Stimulated activated effector memory CD8-positive, alpha-beta T cell treated with anti-CD3 and anti-CD28 coated beads, Interleukin-12 subunit alpha, Interleukin-12 subunit beta, amount 100 ng/mL, for 72 hours (primary cell): ENCODE data around the gene CLCF1.
"Not testable (repeated sequence)": the region's sequence is repeated elsewhere in the genome, so short reads cannot be mapped to it uniquely, and the experiment has no call there.

Experiments used
- ATAC-seq: fragments of 150-1000 bp; cut with Tn5 transposase; 2 replicates; pipeline ENCODE4 v1.10.0; 2021
- DNase-seq, 2 donors: peaks; one replicate each; pipeline ENCODE4 v3.0.0; 2021 to 2022; ENCODE audit warnings: low spot score in 2 of 2
- H3K27ac Mint-ChIP-seq: one replicate; pipeline ENCODE4 v1.8.0; 2022; ENCODE audit warnings: mild to moderate bottlenecking, mixed read lengths
- H3K36me3 Mint-ChIP-seq: one replicate; pipeline ENCODE4 v1.8.0; 2022; ENCODE audit warnings: mild to moderate bottlenecking, mixed read lengths
- H3K4me1 Mint-ChIP-seq: one replicate; pipeline ENCODE4 v1.8.0; 2022; ENCODE audit warnings: mixed read lengths
- H3K4me3 Mint-ChIP-seq: one replicate; pipeline ENCODE4 v1.8.0; 2022; ENCODE audit warnings: mild to moderate bottlenecking, mixed read lengths
- H3K9me3 Mint-ChIP-seq: one replicate; pipeline ENCODE4 v1.8.0; 2022; ENCODE audit warnings: mixed read lengths

The CLCF1 gene

DNA sequence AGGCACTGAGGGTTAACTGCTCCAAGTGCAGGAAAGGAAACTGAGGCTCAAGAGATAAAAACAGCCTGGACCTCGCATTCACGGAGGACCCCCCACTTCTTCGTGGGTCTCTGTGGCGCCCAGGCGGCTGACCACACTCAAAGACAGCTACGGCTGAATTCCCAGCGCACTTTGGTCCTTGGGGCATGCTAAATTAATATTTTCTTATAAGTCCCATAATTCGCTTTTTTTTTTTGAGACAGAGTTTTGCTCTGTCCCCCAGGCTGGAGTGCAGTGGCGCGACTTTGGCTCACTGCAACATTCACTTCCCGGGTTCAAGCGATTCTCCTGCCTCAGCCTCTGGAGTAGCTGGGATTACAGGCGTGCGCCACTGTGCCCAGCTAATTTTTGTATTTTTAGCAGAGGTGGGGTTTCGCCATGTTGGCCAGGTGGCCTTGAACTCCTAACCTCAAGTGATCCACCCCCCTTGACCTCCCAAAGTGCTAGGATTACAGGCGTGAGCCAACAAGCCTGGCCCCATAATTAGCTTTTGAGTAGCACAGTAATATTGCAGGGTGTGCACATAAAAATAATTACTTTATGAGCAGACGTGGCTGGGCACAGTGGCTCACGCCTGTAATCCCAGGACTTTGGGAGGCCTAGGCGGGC is 28.9 kb upstream of the CLCF1 start:
- DNase-seq, ATAC-seq, H3K9me3 Mint-ChIP-seq: not testable (repeated sequence)
- H3K4me1 Mint-ChIP-seq: peaks cover 66% of the 10 kb centered on the region
- H3K4me3 Mint-ChIP-seq: peak overlapping the region; percentile 86
- H3K27ac Mint-ChIP-seq: peak overlapping the region; percentile 85
- peaks cover 73% of the 10 kb centered on the region for H3K36me3 Mint-ChIP-seq

DNA sequence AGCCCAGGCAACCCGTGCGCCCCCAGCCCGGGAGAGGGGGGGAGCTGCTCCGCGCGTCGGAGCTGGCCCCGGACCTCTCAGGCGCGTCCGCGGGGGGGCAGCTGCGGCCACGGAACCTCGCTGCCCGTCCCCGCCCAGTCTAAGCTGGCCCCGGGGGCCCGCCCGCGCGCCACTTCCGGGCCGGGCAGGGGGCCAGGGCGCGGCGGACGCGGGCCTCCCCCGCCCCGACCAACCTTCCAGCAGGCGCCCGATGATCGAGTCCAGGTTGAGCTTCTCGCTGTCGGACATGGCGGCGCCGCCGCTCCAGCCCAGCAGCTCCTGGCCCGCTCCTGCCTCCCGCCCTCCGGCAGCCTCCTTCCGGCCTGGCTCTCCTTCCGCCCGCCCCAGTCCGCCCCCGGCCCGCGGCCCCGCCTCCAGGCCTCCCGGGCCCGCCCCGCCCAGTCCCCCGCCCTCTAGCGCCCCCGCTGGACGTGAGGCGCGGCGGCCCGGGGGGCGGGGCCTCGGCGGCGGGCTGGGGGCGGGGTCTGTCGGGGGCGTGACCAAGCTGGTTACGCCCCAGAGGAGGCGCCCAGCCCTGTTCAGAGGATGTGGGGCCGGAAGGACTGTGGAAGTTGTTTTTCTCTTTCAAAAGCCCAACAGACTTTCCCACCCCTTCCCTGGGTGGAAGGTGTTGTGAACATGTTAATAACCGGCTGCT is 28.2 kb upstream of the CLCF1 start, which contains the start of gene PPP1CA:
Gene PPP1CA (minus strand): TSS at position 364 of the 697 bp plus-strand sequence. CDS start 76 bp downstream, at position 288.
- peak; percentile 92 to 98 for DNase-seq
- ATAC-seq: peak; percentile 81
- H3K4me3 Mint-ChIP-seq: peak within 1 kb of the TSS; percentile 86
- H3K9me3 Mint-ChIP-seq: no peaks in the 10 kb centered on the region
- H3K4me1 Mint-ChIP-seq: peaks cover 66% of the 10 kb centered on the region
- peaks cover 73% of the 10 kb centered on the region for H3K36me3 Mint-ChIP-seq
- peak within 1 kb of the TSS; percentile 85 for H3K27ac Mint-ChIP-seq

DNA sequence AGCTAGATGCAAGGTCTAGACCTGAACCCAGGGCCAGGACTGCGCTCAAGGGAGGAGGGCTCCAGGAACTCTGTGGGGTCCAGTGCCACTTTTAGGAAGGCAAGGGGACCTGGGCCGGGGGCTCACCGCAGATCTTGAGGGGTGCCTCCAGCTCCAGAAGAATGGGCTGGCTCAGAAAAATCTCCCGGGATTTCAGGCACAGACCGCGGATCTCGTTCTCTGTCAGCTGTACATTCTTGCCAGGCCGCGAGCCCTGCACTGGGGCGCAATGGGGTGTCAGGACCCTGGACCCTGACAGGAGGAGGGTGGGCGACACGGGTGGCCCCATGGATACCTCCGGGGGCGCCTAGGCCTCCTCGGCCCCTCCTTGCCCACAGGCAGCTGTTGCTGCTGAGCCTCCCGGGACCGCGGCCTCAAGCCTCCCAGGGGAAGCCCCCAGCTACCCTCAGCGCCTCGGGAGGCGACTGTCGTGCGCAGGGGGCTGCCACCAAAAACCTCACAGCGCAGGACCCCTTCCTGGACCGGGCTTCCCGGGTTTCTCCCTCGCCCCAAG is 27.6 kb upstream of the CLCF1 start:
- peak overlapping the region; percentile 64 for H3K27ac Mint-ChIP-seq

DNA sequence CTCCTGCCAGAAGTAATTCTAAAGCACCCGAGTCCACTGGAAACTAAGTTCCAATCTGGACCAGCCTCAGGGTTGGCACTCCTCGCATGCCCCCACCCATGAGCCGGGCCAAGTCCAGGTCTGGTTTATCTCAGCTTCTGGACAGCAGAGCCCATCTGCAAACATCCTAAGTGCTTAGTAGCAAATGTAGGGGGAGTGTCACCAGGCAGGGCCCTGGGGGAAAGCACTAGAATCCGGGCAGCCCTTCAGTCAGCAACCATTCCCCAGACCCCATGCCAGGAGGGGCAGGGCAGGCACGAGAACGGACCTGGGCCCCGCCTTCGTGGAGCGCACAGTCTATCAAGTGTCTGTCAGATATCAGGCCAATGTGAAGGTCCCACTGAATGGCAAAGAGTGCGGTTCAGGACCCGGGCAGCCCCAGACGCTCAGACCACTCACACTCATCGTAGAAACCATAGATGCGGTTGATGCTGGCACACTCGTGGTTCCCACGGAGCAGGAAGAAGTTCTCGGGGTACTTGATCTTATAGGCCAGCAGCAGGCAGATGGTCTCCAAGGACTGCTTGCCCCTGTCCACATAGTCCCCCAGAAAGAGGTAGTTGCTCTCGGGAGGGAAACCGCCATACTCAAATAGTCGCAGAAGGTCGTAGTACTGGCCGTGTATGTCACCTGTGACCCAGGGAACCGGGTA is 27.0 kb upstream of the CLCF1 start:
- Mint-ChIP-seq H3K4me3 (peak overlapping the region; percentile 86), H3K4me1 (peaks cover 61% of the 10 kb centered on the region), H3K36me3 (peaks cover 69% of the 10 kb centered on the region), H3K27ac (peak overlapping the region; percentile 64), H3K9me3 (no peaks in the 10 kb centered on the region)
- ATAC-seq (no peak), DNase-seq (no peak)

More for the DNA sequence above, 27.6 kb upstream of the CLCF1 start:
- peak; percentile 11 for ATAC-seq
- H3K4me1 Mint-ChIP-seq: peaks cover 66% of the 10 kb centered on the region
- DNase-seq: no peak
- no peaks in the 10 kb centered on the region for H3K9me3 Mint-ChIP-seq
- peak overlapping the region; percentile 86 for H3K4me3 Mint-ChIP-seq
- peaks cover 73% of the 10 kb centered on the region for H3K36me3 Mint-ChIP-seq

DNA sequence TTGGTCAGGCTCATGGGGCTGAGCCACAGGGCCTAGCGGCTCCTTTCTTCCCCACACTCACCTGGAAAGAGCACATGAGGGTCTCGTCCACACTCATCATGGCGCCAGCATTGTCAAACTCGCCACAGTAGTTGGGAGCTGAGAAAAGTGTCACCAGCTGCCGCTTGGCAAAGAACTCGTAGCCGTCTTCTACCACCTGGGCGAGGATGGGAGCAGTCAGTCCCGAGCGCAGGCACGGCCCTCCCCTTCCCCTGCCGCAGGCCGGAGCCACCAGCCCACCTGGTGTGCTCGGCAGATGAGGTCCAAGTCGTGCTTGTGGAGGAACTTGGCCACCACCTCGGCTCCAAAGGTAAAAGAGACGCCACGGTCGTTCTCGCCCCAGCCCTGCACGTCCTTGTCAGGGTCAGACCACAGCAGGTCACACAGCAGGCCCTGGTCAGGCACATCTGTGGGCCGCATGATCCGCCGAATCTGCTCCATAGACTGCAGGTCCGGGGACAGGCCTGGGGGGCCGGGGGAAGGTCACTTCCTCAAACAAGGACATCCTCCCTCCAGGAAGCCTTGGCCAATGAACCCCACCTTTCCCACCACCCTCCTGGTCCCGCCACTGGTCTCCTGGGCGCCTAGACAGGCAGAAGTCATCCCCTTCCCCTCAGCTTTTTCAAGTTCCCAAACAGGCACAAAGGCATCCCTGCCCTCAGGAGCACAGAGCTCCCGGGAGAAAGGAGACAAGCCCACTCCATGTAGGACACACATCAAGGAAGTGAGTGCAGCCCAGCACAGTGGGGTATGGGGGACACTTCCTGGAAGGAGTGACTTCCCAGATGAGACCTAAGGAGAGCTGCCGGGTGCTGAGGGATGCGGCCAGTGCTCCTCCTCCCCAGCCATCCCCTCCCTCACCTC is 25.5 kb upstream of the CLCF1 start:
- peaks cover 72% of the 10 kb centered on the region for H3K36me3 Mint-ChIP-seq

DNA sequence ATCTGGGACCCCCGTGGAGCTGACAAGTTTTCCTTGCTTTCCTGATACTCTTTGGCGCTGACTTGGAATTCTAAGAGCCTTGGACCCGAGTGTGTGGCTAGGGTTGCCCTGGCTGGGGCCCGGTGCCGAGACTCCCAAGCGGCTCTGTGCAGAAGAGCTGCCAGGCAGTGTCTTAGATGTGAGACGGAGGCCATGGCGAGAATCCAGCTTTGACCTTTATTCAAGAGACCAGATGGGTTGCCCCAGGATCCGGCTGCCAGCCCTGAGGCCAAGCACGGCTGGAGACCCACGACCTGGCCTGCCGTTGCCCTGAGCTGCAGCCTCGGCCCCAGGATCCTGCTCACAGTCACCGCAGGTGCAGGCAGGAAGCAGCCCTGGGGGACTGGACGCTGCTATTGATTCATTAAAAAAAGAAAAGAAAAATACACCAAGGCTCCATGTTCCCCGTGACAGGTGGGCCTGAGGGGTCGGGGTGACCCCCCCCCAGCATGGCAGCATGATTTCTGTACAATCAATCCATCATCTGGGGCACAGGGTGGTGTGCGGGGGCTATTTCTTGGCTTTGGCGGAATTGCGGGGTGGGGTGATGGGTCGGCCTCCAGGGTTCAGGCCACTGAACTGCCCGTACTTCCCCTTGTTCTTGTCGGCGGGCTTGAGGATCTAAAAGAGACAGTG is 24.7 kb upstream of the CLCF1 start:
- ATAC-seq: no peak
- DNase-seq: no peak
- peak overlapping the region; percentile 7 for H3K4me3 Mint-ChIP-seq
- peaks cover 54% of the 10 kb centered on the region for H3K4me1 Mint-ChIP-seq
- no peaks in the 10 kb centered on the region for H3K9me3 Mint-ChIP-seq
- H3K27ac Mint-ChIP-seq: peak overlapping the region; percentile 90
- H3K36me3 Mint-ChIP-seq: peaks cover 74% of the 10 kb centered on the region

More for the DNA sequence above, 25.5 kb upstream of the CLCF1 start:
- no peak for ATAC-seq
- DNase-seq: no peak
- peak overlapping the region; percentile 86 for H3K4me3 Mint-ChIP-seq
- H3K4me1 Mint-ChIP-seq: peaks cover 53% of the 10 kb centered on the region
- peak overlapping the region; percentile 90 for H3K27ac Mint-ChIP-seq
- no peaks in the 10 kb centered on the region for H3K9me3 Mint-ChIP-seq

DNA sequence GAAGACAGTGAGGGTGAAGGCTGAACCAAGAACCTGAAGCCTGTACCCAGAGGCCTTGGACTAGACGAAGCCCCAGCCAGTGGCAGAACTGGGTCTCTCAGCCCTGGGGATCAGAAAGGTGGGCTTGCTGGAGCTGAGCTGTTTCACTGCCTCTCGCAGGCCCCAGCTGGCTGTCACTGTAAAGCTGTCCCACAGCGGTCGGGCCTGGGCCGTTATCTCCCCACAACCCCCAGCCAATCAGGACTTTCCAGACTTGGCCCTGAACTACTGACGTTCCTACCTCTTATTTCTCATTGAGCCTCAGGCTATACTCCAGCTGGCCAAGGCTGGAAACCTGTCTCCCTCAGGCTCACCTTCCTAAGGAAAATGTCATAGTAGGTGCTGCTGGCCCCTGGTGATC is 24.1 kb upstream of the CLCF1 start:
- no peak for ATAC-seq
- no peaks in the 10 kb centered on the region for H3K9me3 Mint-ChIP-seq
- no peak for DNase-seq
- peak overlapping the region; percentile 90 for H3K27ac Mint-ChIP-seq
- no peak overlapping the region for H3K4me3 Mint-ChIP-seq
- H3K4me1 Mint-ChIP-seq: peaks cover 60% of the 10 kb centered on the region
- peaks cover 74% of the 10 kb centered on the region for H3K36me3 Mint-ChIP-seq

DNA sequence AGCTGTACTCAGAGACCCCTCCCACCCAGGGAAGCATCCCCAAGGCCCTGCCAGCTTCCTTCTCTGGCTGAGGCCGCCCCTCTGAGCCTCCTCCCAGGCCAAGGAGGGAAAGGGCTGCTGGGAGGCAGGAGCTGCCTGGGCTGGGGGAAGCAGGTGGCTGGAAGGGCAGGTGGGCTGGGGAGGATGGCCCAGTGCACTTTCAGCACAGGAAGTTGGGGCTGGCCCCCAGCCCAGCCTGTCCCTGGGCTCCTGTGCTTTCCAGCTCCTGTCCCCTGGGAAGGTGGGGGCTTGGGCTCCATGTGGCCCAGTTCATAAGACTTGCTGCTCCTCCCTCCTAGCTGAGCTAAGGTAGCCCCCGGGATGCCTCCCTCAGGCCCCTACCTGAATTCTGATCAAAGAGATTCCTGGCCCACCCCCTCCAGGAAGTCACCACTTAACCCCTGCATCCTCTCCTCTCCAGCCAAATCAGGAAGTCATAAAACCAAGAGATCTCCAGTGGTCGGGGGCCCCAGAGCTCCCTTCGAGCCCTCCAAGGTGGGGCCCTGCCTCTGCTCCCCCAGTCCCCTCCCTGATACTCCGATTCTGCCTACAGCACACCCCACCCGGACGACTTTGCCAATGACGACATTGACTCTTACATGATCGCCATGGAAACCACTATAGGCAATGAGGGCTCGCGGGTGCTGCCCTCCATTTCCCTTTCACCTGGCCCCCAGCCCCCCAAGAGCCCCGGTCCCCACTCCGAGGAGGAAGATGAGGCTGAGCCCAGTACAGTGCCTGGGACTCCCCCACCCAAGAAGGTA is 23.4 kb upstream of the CLCF1 start:
- Mint-ChIP-seq H3K4me3 (no peak overlapping the region), H3K36me3 (peaks cover 74% of the 10 kb centered on the region), H3K9me3 (no peaks in the 10 kb centered on the region), H3K27ac (peak overlapping the region; percentile 90), H3K4me1 (peaks cover 66% of the 10 kb centered on the region)
- no peak for ATAC-seq
- DNase-seq: no peak

DNA sequence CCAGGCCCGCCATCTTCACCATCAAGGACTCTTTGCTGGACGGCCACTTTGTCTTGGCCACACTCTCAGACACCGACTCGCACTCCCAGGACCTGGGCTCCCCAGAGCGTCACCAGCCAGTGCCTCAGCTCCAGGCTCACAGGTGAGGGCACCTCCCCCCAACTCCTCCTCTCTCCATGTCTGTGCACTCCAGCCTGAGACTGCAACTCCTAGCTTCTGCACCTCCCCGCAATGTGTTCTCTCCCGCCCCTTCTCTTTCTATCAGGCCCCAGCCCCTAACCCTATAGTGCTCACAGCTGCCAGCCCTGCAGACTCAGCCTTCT is 22.8 kb upstream of the CLCF1 start:
- ATAC-seq (no peak), DNase-seq (no peak)
- H3K4me1 Mint-ChIP-seq: peaks cover 66% of the 10 kb centered on the region
- H3K36me3 Mint-ChIP-seq: peaks cover 74% of the 10 kb centered on the region
- H3K9me3 Mint-ChIP-seq: no peaks in the 10 kb centered on the region
- H3K27ac Mint-ChIP-seq: peak overlapping the region; percentile 90
- no peak overlapping the region for H3K4me3 Mint-ChIP-seq

DNA sequence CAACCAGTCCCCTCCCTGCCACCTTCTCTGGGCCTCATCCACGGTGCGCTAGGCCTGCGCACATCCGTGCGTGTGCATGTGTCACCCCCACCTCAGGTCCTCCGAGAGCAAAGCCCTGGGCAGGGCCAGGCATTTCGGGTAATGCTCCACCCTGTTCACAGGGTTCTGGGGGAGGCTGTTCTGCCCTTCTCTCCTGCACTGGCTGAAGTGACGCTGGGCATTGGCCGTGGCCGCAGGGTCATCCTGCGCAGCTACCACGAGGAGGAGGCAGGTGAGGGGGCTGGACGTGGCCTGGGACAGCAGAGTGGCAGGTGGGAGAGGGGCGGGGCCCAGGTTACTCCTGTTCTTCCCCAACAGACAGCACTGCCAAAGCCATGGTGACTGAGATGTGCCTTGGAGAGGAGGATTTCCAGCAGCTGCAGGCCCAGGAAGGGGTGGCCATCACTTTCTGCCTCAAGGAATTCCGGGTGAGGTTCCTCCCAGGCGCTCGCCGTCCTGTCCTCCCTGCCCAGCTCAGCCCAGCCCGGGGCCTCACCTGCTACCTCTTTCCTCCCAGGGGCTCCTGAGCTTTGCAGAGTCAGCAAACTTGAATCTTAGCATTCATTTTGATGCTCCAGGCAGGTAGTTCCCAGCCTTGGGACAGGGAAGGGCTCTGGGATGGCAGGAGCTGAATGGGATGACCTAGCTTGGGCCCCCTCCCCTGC is 22.3 kb upstream of the CLCF1 start:
- DNase-seq: no peak
- no peaks in the 10 kb centered on the region for H3K9me3 Mint-ChIP-seq
- H3K36me3 Mint-ChIP-seq: peaks cover 71% of the 10 kb centered on the region
- peaks cover 64% of the 10 kb centered on the region for H3K4me1 Mint-ChIP-seq
- peak overlapping the region; percentile 90 for H3K27ac Mint-ChIP-seq
- no peak for ATAC-seq
- no peak overlapping the region for H3K4me3 Mint-ChIP-seq

DNA sequence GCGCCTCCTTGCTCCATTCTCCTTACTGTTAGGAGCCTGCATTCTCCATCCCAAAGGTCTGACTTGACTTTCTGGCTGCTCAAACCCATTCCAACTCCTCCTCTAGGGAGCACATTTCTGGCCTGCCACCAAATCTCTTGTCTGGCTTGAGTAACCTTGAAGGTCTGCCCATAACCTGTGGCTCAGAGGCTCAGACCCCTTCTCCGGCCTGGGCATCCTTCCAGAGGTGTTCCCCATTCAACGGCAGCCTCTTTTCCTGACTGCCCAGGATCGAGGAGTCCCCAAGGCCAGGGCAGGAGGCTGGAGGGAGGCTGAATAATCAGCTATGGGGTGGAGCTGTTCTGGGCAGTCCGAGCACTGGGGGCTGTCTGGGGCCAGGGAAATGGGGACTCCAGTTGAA is 20.6 kb upstream of the CLCF1 start:
- peak overlapping the region; percentile 4 for H3K27ac Mint-ChIP-seq
- peaks cover 59% of the 10 kb centered on the region for H3K36me3 Mint-ChIP-seq
- peak overlapping the region; percentile 86 for H3K4me3 Mint-ChIP-seq
- H3K9me3 Mint-ChIP-seq: no peaks in the 10 kb centered on the region
- peaks cover 62% of the 10 kb centered on the region for H3K4me1 Mint-ChIP-seq
- DNase-seq (no peak), ATAC-seq (no peak)

DNA sequence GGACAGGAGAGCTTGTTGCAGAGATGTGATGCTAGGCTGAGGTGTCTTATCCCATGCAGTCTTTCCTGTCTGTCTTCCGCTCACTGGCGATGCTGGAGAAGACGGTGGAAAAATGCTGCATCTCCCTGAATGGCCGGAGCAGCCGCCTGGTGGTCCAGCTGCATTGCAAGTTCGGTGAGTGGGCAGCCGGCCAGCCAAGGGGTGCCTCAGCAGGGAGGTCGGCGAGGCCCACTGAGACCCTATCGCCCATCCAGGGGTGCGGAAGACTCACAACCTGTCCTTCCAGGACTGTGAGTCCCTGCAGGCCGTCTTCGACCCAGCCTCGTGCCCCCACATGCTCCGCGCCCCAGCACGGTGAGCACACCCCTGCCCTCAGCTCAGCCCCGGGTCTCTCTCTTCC is 20.0 kb upstream of the CLCF1 start:
- peaks cover 53% of the 10 kb centered on the region for H3K36me3 Mint-ChIP-seq
- H3K4me1 Mint-ChIP-seq: peaks cover 60% of the 10 kb centered on the region
- peak overlapping the region; percentile 86 for H3K4me3 Mint-ChIP-seq
- peak overlapping the region; percentile 4 for H3K27ac Mint-ChIP-seq
- DNase-seq: no peak
- H3K9me3 Mint-ChIP-seq: no peaks in the 10 kb centered on the region
- no peak for ATAC-seq

DNA sequence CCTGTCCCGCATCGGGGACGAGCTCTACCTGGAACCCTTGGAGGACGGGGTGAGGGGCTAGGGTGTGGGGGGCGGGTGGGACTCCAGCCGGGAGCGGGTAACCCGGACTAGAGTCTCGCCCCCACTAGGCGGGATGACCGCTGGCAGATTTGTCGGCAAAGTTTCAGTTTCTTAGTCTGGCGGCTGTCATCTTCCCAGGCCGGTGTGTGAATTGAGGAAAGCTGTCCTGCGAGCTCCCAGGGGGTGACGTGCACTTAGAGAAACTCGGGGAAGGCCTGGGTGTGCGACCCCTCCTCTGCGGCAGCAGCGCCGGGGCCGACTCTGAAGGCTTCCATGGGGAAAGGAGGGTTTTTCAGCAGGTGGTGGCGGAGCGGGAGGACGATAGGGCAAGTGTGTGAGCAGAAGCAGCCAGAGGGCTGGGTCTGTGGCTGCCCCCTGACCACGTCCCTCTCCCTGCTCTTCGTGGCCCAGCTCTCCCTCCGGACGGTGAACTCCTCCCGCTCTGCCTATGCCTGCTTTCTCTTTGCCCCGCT is 18.9 kb upstream of the CLCF1 start:
- peaks cover 48% of the 10 kb centered on the region for H3K4me1 Mint-ChIP-seq
- peak overlapping the region; percentile 86 for H3K27ac Mint-ChIP-seq
- no peak for DNase-seq

More for the DNA sequence above, 18.9 kb upstream of the CLCF1 start:
- H3K4me3 Mint-ChIP-seq: peak overlapping the region; percentile 86
- peak; percentile 2 for ATAC-seq
- H3K36me3 Mint-ChIP-seq: peaks cover 41% of the 10 kb centered on the region
- no peaks in the 10 kb centered on the region for H3K9me3 Mint-ChIP-seq
